GM19463 (cell line): ENCODE measurements around the gene MPV17L2.

Experiments
- ATAC-seq: cut with Tn5 transposase; IDR thresholded peaks from one replicate; pipeline ENCODE4 v1.9.1; 2021; ENCODE audit warnings: mild to moderate bottlenecking, moderate library complexity; ENCODE audit not compliant: unreplicated experiment

Gene MPV17L2

GRCh38 chr19:18232540-18233223 lies 39.7 kb downstream of the MPV17L2 start:
- no peak for ATAC-seq

GRCh38 chr19:18233224-18233825 lies 40.3 kb downstream of the MPV17L2 start:
- ATAC-seq: no peak

GRCh38 chr19:18234194-18234593 lies 41.2 kb downstream of the MPV17L2 start:
- no peak for ATAC-seq

- no peak for ATAC-seq
Observed at GRCh38 chr19:18239303-18239702, 46.3 kb downstream of the MPV17L2 start.

GRCh38 chr19:18245297-18245696 lies 52.3 kb downstream of the MPV17L2 start:
- ATAC-seq: no peak
